ENCODE results near the gene TSPAN3.

The TSPAN3 gene

GRCh38 chr15:77029166-77030047, 41.5 kb downstream of the TSPAN3 start:
- no peak for TF ChIP-seq CTCF (conservative IDR thresholded peaks at IDR 0.05; ENCODE audit: control insufficient read depth, insufficient read depth, low read depth, low read length)
- DNase-seq (ENCODE audit: low read depth), result no peak
- no peak overlapping the region for H3K4me3 ChIP-seq (ENCODE audit: control insufficient read depth, low read depth, low read length)

- no peak overlapping the region for H3K4me3 ChIP-seq (ENCODE audit: control insufficient read depth, low read depth, low read length)
- DNase-seq (ENCODE audit: low read depth), result no peak
- no peak for TF ChIP-seq CTCF (conservative IDR thresholded peaks at IDR 0.05; ENCODE audit: control insufficient read depth, insufficient read depth, low read depth, low read length)
These were observed 42.3 kb downstream of the TSPAN3 start for GRCh38 chr15:77028451-77029165.

GRCh38 chr15:77027697-77028450, 43.0 kb downstream of the TSPAN3 start:
- TF ChIP-seq CTCF (conservative IDR thresholded peaks at IDR 0.05; ENCODE audit: control insufficient read depth, insufficient read depth, low read depth, low read length), result no peak
- H3K4me3 ChIP-seq (ENCODE audit: control insufficient read depth, low read depth, low read length), result no peak overlapping the region
- no peak for DNase-seq (ENCODE audit: low read depth)

DNA sequence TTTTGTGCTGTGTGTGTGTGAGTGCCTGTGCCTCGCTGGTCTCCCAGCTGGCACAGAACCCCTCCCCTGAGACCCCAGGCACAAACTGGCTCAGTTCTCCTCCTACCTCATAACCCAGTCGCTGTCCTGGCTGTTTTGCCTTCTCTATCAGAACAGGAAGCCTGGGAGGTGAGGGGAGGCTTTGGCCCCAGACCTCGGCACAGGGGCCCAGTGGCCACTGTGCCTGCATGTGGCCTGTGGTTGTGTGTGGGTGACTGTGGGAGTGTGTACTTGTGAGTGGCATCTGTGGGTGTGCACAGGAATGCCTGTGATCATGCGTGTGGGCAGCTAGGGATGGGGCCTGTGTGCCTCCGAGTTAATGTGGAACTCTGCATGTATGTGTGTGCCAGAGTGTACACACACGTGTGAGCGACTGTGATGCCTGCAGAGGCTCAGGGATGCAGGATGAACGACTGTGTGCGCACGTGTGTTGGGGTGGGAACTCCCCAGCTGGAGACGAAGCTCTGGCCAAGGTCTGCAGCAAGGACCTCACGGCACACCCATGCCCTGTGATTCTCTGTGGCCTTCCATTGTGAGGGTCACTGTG, 43.7 kb downstream of the TSPAN3 start:
- no peak for TF ChIP-seq CTCF (conservative IDR thresholded peaks at IDR 0.05; ENCODE audit: control insufficient read depth, insufficient read depth, low read depth, low read length)
- DNase-seq (ENCODE audit: low read depth), result no peak
- no peak overlapping the region for H3K4me3 ChIP-seq (ENCODE audit: control insufficient read depth, low read depth, low read length)

DNA sequence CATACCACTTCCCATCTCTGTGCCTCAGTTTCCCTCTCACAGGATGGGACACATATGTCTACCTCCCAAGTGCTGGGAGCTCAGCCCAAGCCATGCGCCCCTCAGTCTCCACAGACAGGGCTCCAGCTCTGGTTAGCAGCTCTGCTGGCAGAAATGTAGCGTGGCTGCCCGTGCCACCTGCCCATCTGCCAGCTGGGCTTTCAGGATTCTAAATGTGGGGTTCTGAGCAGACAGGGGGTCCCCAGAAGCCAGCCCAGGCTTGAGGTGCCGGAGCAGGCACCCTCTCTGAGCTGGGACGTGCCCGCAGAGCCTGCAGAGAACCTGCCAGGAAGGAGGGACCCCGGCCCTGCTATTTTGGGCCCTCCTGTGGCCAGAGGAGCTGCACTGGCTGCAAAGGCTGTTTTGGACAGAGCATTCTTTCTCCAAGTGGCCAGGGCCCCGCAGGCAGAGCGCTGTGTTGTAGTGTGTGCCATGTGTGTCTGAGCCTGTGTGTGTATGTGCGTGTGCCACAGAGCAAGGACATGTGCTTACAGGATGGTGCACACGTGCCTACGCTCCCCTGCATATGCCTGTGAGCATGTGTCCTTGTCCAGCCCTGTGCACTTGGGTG, 44.3 kb downstream of the TSPAN3 start:
- H3K4me3 ChIP-seq (ENCODE audit: control insufficient read depth, low read depth, low read length), result no peak overlapping the region
- DNase-seq (ENCODE audit: low read depth), result no peak
- no peak for TF ChIP-seq CTCF (conservative IDR thresholded peaks at IDR 0.05; ENCODE audit: control insufficient read depth, insufficient read depth, low read depth, low read length)

GRCh38 chr15:77025941-77026411, 44.9 kb downstream of the TSPAN3 start:
- DNase-seq (ENCODE audit: low read depth), result no peak
- TF ChIP-seq CTCF (conservative IDR thresholded peaks at IDR 0.05; ENCODE audit: control insufficient read depth, insufficient read depth, low read depth, low read length), result no peak
- no peak overlapping the region for H3K4me3 ChIP-seq (ENCODE audit: control insufficient read depth, low read depth, low read length)

Measured in fibroblast of mammary gland (primary cell).